IMR-90 (cell line): ENCODE results near the gene GLUD1. TPM values are rescaled to one million over a fixed set of nuclear protein-coding genes. Genes with fewer than 3 reads are reported as not detected.

ENCODE experiments used
- ATAC-seq: fragments of 200-7000 bp; cut with Tn5 transposase; 2 replicates; pipeline ENCODE4 v1.9.1; 2020; ENCODE audit warnings: low read depth, mild to moderate bottlenecking, moderate library complexity
- BruUV-seq: library from RNA; stranded (reverse); fragments of 400-500 nt; replicated peaks from 2 replicates; lab custom pipeline; 2021; lab: Mats Ljungman, UMichigan
- CTCF ChIA-PET: fragments of 300-600 bp; formaldehyde crosslinking; extraction: SDS; loops from one replicate; lab custom pipeline; 2021; ENCODE audit warnings: antibody characterized with exemption; lab: Yijun Ruan, JAX
- POLR2A ChIA-PET: fragments of 300-600 bp; sonication (Branson Sonifier 250); formaldehyde crosslinking; loops from one replicate; lab custom pipeline; 2022; ENCODE audit warnings: antibody characterized with exemption; ENCODE audit not compliant: unreplicated experiment; lab: Charles Lee
- DNase-seq: peaks from one replicate; pipeline ENCODE4 v3.0.0; 2013
- H2AFZ ChIP-seq: replicated peaks from 2 replicates; pipeline ENCODE3; 2013; ENCODE audit warnings: low read length, mild to moderate bottlenecking; ENCODE audit not compliant: poor library complexity
- H2AK5ac ChIP-seq: 2 replicates; pipeline ENCODE4 v1.6.1; 2013; ENCODE audit warnings: low read depth, low read length, inconsistent platforms
- H2AK9ac ChIP-seq: replicated peaks from 2 replicates; pipeline ENCODE3; 2013; ENCODE audit warnings: mild to moderate bottlenecking, low read depth, low read length, moderate library complexity; ENCODE audit not compliant: poor library complexity
- H2BK120ac ChIP-seq: 2 replicates; pipeline ENCODE4 v1.6.1; 2013; ENCODE audit warnings: low read depth, low read length, inconsistent platforms
- H2BK15ac ChIP-seq: 3 replicates; pipeline ENCODE4 v1.6.1; 2013; ENCODE audit warnings: low read depth, low read length, inconsistent platforms
- H2BK20ac ChIP-seq: 2 replicates; pipeline ENCODE4 v1.6.1; 2013; ENCODE audit warnings: low read depth, mild to moderate bottlenecking, inconsistent platforms, low read length, moderate library complexity
- H2BK5ac ChIP-seq: 2 replicates; pipeline ENCODE4 v1.6.1; 2013; ENCODE audit warnings: mild to moderate bottlenecking, low read depth, low read length, inconsistent platforms; ENCODE audit not compliant: poor library complexity, severe bottlenecking
- H3K14ac ChIP-seq: replicated peaks from 2 replicates; pipeline ENCODE4 v1.6.1; 2013; ENCODE audit warnings: low read depth, low read length, inconsistent platforms
- H3K18ac ChIP-seq: 2 replicates; pipeline ENCODE4 v1.6.1; 2013; ENCODE audit warnings: low read depth, low read length, control low read depth
- H3K23ac ChIP-seq: 2 replicates; pipeline ENCODE4 v1.6.1; 2013; ENCODE audit warnings: low read depth, low read length, inconsistent platforms
- H3K27ac ChIP-seq: 2 replicates; pipeline ENCODE4 v1.5.1; 2013; ENCODE audit warnings: mild to moderate bottlenecking, control low read depth, low read length; ENCODE audit not compliant: insufficient read depth
- H3K27me3 ChIP-seq: 2 replicates; pipeline ENCODE4 v1.6.1; 2013; ENCODE audit warnings: low read length; ENCODE audit not compliant: control insufficient read depth, insufficient read depth
- H3K36me3 ChIP-seq: 2 replicates; pipeline ENCODE4 v1.6.1; 2013; ENCODE audit warnings: low read length, mixed read lengths; ENCODE audit not compliant: control insufficient read depth, insufficient read depth
- H3K4ac ChIP-seq: 2 replicates; pipeline ENCODE4 v1.6.1; 2013; ENCODE audit warnings: low read depth, low read length, inconsistent platforms
- H3K4me1 ChIP-seq: 2 replicates; pipeline ENCODE4 v1.6.1; 2013; ENCODE audit warnings: low read length, mixed read lengths; ENCODE audit not compliant: control insufficient read depth, insufficient read depth
- H3K4me2 ChIP-seq: 2 replicates; pipeline ENCODE4 v1.6.1; 2013; ENCODE audit warnings: low read depth, mild to moderate bottlenecking, control low read depth, low read length, moderate library complexity
- H3K4me3 ChIP-seq: 2 replicates; pipeline ENCODE4 v1.5.1; 2013; ENCODE audit warnings: low read depth, mild to moderate bottlenecking, control low read depth, low read length, moderate library complexity; ENCODE audit not compliant: insufficient read depth
- H3K56ac ChIP-seq: 2 replicates; pipeline ENCODE4 v1.6.1; 2013; ENCODE audit warnings: low read length, inconsistent platforms; ENCODE audit not compliant: insufficient read depth; ENCODE audit errors: extremely low read depth
- H3K79me1 ChIP-seq, 2 experiments: 2 replicates each; pipeline ENCODE4 v1.6.1; 2013; ENCODE audit warnings: low read length in 2 of 2, inconsistent platforms in 1 of 2, low read depth in 1 of 2
- H3K9ac ChIP-seq: 2 replicates; pipeline ENCODE4 v1.6.1; 2013; ENCODE audit warnings: low read depth, low read length, control low read depth
- H3K9me1 ChIP-seq: 2 replicates; pipeline ENCODE4 v1.6.1; 2013; ENCODE audit warnings: low read length, inconsistent platforms; ENCODE audit not compliant: insufficient read depth
- H3K9me3 ChIP-seq: 2 replicates; pipeline ENCODE4 v1.6.1; 2013; ENCODE audit warnings: low read length; ENCODE audit not compliant: control insufficient read depth, insufficient read depth
- H4K20me1 ChIP-seq: 2 replicates; pipeline ENCODE4 v1.6.1; 2013; ENCODE audit warnings: low read length, inconsistent platforms; ENCODE audit not compliant: insufficient read depth
- H4K5ac ChIP-seq: 2 replicates; pipeline ENCODE4 v1.6.1; 2013; ENCODE audit warnings: mild to moderate bottlenecking, low read depth, low read length, control low read depth
- H4K8ac ChIP-seq, 2 experiments: 2 replicates each; pipeline ENCODE4 v1.6.1; 2013; ENCODE audit warnings: low read depth in 2 of 2, low read length in 2 of 2, control low read depth in 1 of 2, inconsistent platforms in 1 of 2
- H4K91ac ChIP-seq: 2 replicates; pipeline ENCODE4 v1.6.1; 2013; ENCODE audit warnings: low read depth, low read length, inconsistent platforms; ENCODE audit not compliant: insufficient read depth
- CEBPB ChIP-seq: IDR thresholded peaks from 2 replicates; pipeline ENCODE4 v1.6.1; 2012; ENCODE audit warnings: low read depth, low read length, improper control_type of control experiment
- CHD1 ChIP-seq: IDR thresholded peaks from 2 replicates; pipeline ENCODE4 v1.6.1; 2012; ENCODE audit warnings: low read depth, low read length, improper control_type of control experiment
- MAFK ChIP-seq: IDR thresholded peaks from 2 replicates; pipeline ENCODE4 v1.6.1; 2012; ENCODE audit warnings: low read depth, low read length, improper control_type of control experiment
- MAZ ChIP-seq: IDR thresholded peaks from 2 replicates; pipeline ENCODE4 v1.6.1; 2012; ENCODE audit warnings: low read depth, mild to moderate bottlenecking, low read length, improper control_type of control experiment, moderate library complexity, borderline replicate concordance
- RCOR1 ChIP-seq: IDR thresholded peaks from 2 replicates; pipeline ENCODE4 v1.6.1; 2012; ENCODE audit warnings: mild to moderate bottlenecking, low read length, improper control_type of control experiment; ENCODE audit not compliant: insufficient replicate concordance
- RFX5 ChIP-seq: IDR thresholded peaks from 2 replicates; pipeline ENCODE4 v1.8.0; 2012; ENCODE audit warnings: low read depth, mild to moderate bottlenecking, low read length, moderate library complexity
- SMC3 ChIP-seq: fragments of 150-350 bp; IDR thresholded peaks from 2 replicates; pipeline ENCODE4 v1.6.1; 2016; ENCODE audit warnings: low read depth, mild to moderate bottlenecking, antibody characterized with exemption, low read length, moderate library complexity
- USF2 ChIP-seq: fragments of 150-350 bp; IDR thresholded peaks from 2 replicates; pipeline ENCODE4 v1.6.1; 2017; ENCODE audit warnings: mild to moderate bottlenecking, antibody characterized with exemption, low read length, low read depth
- WGBS, 2 experiments: methylation state at CpG; one replicate each; pipeline versions ENCODE4 v1.1.5 to v1.1.7; 2013; ENCODE audit warnings: missing lambda C conversion rate in 2 of 2; ENCODE audit not compliant: insufficient read length in 1 of 2; ENCODE audit errors: extremely low coverage in 2 of 2; 5-methylcytosine and 5-hydroxymethylcytosine counted together
- dilution Hi-C: fragments of 300-500 bp; cut with HindIII; formaldehyde crosslinking; loops from one replicate; pipeline ENCODE4 v1.14.3; 2018; ENCODE audit warnings: low sequenced_read_pairs; ENCODE audit not compliant: unreplicated experiment
- in situ Hi-C: fragments of 300-500 bp; cut with MboI; formaldehyde crosslinking; loops from 3 replicates; pipeline ENCODE4 v1.14.3; 2019; ENCODE audit warnings: low sequenced_read_pairs, inconsistent platforms, mixed read lengths
- intact Hi-C: fragments of 100-400 bp; cut with micrococcal nuclease; formaldehyde crosslinking; loops from 2 replicates; pipeline ENCODE4 v1.10.0; 2022
- polyA plus RNA-seq, 3 experiments: library from polyadenylated mRNA; depleted of rRNA; stranded (reverse); fragments of >200 nt; gene quantifications; 2 replicates each; pipeline ENCODE4 v1.2.3, GENCODE V29; 2012; ENCODE audit warnings: low replicate concordance in 1 of 3
- total RNA-seq: library from RNA; depleted of rRNA; stranded (reverse); fragments of >200 nt; gene quantifications from 2 replicates; pipeline ENCODE4 v1.2.3, GENCODE V29; 2012

GLUD1 gene
- total and polyA plus RNA-seq, 2 of the 4 experiments (the other 2 are of a cell fraction), result 64.8 to 210 TPM

- no CpG with 5 or more reads among the region's 5 CpGs for WGBS, 2 experiments
- ChIA-PET CTCF (no interaction called here), POLR2A (no interaction called here)
- H3K79me1 ChIP-seq, result 0 out of 4 replicates have a peak, but pooled peaks cover 0 to 3% of the 10 kb centered on the region in 2 experiments
- H3K14ac ChIP-seq, result no peak overlapping the region
- no peaks in the 10 kb centered on the region for H4K20me1 ChIP-seq
- H3K18ac ChIP-seq, result no peak overlapping the region
- H3K36me3 ChIP-seq, result peaks cover 37% of the 10 kb centered on the region
- H4K8ac ChIP-seq, result no peak overlapping the region
- no peak for DNase-seq
- H3K4me2 ChIP-seq, result no peak overlapping the region
- H3K9me3 ChIP-seq, result no peaks in the 10 kb centered on the region
- H3K27ac ChIP-seq, result no peak overlapping the region
- no peak for TF ChIP-seq RFX5
- no peak for TF ChIP-seq CHD1
- no peak for TF ChIP-seq USF2
- TF ChIP-seq MAFK, result no peak
- TF ChIP-seq SMC3, result no peak
- TF ChIP-seq RCOR1, result no peak
- no peak for TF ChIP-seq MAZ
- no peak for TF ChIP-seq CEBPB
- no peaks in the 10 kb centered on the region for H3K9me1 ChIP-seq
- H3K4ac ChIP-seq, result no peak overlapping the region
- no peak overlapping the region for H2BK120ac ChIP-seq
- in situ Hi-C loops, result no loop called here
- no peak overlapping the region for H2AFZ ChIP-seq
- H3K4me3 ChIP-seq, result no peak overlapping the region
- H2BK15ac ChIP-seq, result no peak overlapping the region
- no TSS peak for BruUV-seq
- H3K56ac ChIP-seq, result no peak overlapping the region
- H3K23ac ChIP-seq, result no peak overlapping the region
- ATAC-seq, result no peak
- H4K91ac ChIP-seq, result no peak overlapping the region
- no peaks in the 10 kb centered on the region for H3K27me3 ChIP-seq
- H2BK5ac ChIP-seq, result no peak overlapping the region
- H2AK9ac ChIP-seq, result no peak overlapping the region
- no peak overlapping the region for H3K9ac ChIP-seq
- dilution Hi-C loops, result no loop called here
- H3K4me1 ChIP-seq, result no peaks in the 10 kb centered on the region
- intact Hi-C loops, result no loop called here
- no peak overlapping the region for H4K5ac ChIP-seq
- H2BK20ac ChIP-seq, result no peak overlapping the region
- H2AK5ac ChIP-seq, result no peak overlapping the region
These were observed 30.0 kb downstream of the GLUD1 start for GRCh38 chr10:87064651-87065050.
